ENCODE results near the gene BIRC5.

BIRC5 gene

GRCh38 chr17:78180508-78180907, 33.5 kb upstream of the BIRC5 start:
- in situ Hi-C loops (cut with HindIII; ENCODE audit: low pct_ligation_motif_present, low pct_unique_long_range_greater_than_20kb, low sequenced_read_pairs): no loop called here
- no peak for DNase-seq

DNA sequence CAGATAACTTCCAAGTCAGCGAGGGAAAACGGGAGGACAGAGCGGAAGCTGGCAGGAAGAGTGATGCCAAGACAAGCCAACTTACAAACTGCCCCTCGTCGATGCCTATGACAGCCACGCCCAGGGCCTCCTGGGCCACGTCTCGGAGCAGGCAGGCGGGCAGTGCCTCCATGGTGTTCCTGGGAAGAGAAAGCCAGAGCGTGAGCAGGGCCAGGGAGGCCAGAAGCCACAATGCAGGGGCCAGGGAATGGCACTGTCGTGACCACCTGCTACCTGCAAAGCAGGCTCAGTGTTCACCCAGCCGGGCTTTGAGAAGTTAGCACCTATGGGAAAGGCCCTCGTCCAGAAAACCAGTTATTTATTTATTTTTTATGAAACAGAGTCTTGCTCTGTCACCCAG, 31.5 kb upstream of the BIRC5 start:
- in situ Hi-C loops (cut with HindIII; ENCODE audit: low pct_ligation_motif_present, low pct_unique_long_range_greater_than_20kb, low sequenced_read_pairs): no loop called here

GRCh38 chr17:78183916-78184315, 30.1 kb upstream of the BIRC5 start:
- no peak for DNase-seq
- in situ Hi-C loops (cut with HindIII; ENCODE audit: low pct_ligation_motif_present, low pct_unique_long_range_greater_than_20kb, low sequenced_read_pairs): no loop called here

More for the DNA sequence above, 31.5 kb upstream of the BIRC5 start:
- no peak for DNase-seq

- in situ Hi-C loops (cut with HindIII; ENCODE audit: low pct_ligation_motif_present, low pct_unique_long_range_greater_than_20kb, low sequenced_read_pairs): no loop called here
- DNase-seq: no peak
Observed at GRCh38 chr17:78184351-78184750, 29.7 kb upstream of the BIRC5 start.

- in situ Hi-C loops (cut with HindIII; ENCODE audit: low pct_ligation_motif_present, low pct_unique_long_range_greater_than_20kb, low sequenced_read_pairs): no loop called here
- DNase-seq: peak; percentile 57
Observed at GRCh38 chr17:78184868-78185267, 29.2 kb upstream of the BIRC5 start.

GRCh38 chr17:78185981-78186691, 27.9 kb upstream of the BIRC5 start:
- peak; percentile 61 for DNase-seq
- in situ Hi-C loops (cut with HindIII; ENCODE audit: low pct_ligation_motif_present, low pct_unique_long_range_greater_than_20kb, low sequenced_read_pairs): no loop called here

DNA sequence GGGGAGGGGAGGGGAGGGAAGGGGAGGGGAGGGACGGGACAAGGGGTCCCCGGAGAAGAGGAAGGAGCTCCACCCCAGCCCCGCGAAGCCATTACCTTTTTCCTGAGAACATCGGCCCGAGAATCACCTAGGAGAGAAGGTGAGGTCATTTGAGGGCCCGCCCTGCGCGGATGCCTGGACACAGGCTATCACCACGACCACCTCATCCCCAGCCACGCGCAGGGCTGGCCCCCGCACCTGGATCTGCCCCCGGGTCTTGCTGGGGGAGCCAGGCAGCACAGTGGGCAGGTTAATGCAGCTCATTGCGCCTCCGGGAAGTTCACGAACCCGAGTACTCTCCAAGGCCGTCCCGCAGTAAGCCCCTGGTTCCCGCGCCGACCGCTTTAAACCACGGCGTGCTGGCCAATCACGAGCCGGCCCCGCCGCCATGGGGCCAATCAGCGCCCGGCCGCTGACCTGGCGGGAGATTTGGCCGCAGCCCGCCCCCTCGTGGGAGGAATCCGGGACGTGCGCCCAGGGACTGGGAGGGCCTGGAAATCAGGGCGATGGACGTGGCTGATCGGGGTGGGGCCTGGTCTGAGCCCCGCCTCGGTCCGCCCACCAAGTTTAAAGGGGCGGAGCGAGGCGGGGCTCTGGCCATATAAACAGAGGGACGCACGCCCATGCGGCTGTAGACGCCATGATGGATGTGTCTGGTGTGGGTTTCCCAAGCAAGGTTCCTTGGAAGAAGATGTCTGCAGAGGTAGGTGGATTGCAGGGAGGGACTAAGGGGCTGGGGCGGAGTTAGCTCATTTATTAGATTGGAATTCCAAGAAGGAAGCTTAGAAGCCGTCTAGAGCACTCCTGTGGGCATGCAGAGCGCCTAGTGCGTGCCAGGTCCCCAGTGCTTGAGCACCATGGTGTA, 27.1 kb upstream of the BIRC5 start, which contains the start of the genes AFMID and TK1:
Gene AFMID, plus strand, starts transcription at position 671 of the 904 bp plus-strand sequence. Its CDS starts 9 bp downstream, at position 680.
Gene TK1, minus strand, starts transcription at position 361 of the 904 bp plus-strand sequence. Its CDS starts 58 bp downstream, at position 303.
- in situ Hi-C loops (cut with HindIII; ENCODE audit: low pct_ligation_motif_present, low pct_unique_long_range_greater_than_20kb, low sequenced_read_pairs): no loop called here

GRCh38 chr17:78196716-78197115, 17.3 kb upstream of the BIRC5 start:
- DNase-seq: no peak
- in situ Hi-C loops (cut with HindIII; ENCODE audit: low pct_ligation_motif_present, low pct_unique_long_range_greater_than_20kb, low sequenced_read_pairs): no loop called here

More for the DNA sequence above, 27.1 kb upstream of the BIRC5 start, which contains the start of the genes AFMID and TK1:
- peak; percentile 97 for DNase-seq

GRCh38 chr17:78197147-78197832, 16.8 kb upstream of the BIRC5 start:
- DNase-seq: no peak
- in situ Hi-C loops (cut with HindIII; ENCODE audit: low pct_ligation_motif_present, low pct_unique_long_range_greater_than_20kb, low sequenced_read_pairs): no loop called here

DNA sequence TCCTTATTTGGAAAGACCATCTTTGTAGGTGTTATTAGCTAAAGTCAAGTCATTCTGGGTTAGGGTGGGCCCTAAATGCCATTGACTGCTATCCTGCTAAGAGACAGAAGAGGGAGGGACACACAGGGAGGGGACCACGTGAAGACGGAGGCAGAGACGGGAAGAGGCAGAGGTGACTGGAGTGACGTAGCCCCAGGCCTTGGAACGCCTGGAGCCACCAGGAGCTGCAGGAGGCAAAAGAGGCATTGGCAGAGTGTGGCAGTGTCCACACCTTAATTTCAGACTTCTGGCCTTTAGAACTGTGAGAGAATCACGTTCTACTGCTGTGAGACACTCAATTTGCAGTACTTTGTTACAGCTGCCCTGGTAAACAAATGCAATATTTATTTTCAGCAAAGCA, 13.6 kb upstream of the BIRC5 start:
- in situ Hi-C loops (cut with HindIII; ENCODE audit: low pct_ligation_motif_present, low pct_unique_long_range_greater_than_20kb, low sequenced_read_pairs): no loop called here
- DNase-seq: no peak

DNA sequence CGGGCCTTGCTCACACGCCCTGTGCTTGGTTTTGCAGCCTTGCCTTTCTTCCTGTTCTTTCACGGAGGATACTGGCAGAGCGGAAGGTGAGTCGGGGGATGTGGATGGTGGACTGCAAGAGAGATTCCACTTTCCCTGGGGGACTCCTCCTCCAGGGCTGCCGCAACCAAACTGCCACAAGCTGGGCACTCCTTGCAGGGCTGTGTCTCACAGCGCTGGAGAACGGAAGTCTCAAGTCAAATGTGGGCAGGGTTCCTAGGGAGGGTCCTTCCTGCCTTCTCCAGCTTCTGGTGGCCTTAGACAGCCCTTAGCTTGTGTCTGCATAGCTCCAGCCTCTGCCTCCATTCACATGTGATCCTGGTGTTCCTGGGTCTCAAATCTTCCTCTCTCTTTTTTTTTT, 11.4 kb upstream of the BIRC5 start:
- DNase-seq: no peak
- in situ Hi-C loops (cut with HindIII; ENCODE audit: low pct_ligation_motif_present, low pct_unique_long_range_greater_than_20kb, low sequenced_read_pairs): no loop called here

DNA sequence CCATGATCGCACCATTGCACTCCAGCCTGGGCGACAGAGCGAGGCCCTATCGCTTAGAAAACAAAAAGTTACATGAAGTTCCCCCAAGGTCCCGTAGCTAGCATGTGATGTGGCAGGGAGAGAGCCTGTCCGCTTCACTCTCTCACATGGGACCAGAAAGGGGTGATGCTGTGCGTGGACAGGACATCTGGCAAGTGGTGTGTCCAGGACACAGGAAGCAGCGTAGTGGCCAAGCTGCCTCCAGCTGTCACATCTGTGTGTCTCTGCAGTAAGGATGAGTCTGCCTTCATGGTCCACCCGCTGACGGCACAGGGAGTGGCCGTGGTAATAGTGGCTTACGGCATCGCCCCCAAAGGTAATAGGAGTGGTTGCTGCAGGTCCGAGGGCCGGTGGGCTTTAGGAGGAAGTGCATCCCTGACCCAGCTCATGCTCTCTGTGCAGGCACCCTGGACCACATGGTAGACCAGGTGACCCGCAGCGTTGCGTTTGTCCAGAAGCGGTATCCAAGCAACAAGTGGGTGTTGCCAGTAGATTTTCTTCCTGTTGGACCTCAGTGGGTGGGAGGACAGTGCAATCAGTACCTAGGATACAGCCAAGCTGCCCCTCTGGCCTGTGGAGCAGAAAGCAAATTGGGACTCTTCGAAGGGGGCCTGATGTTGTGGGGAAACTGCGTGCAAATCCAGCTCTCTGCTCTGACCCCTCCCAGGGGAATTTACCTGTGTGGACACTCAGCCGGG, 9.5 kb upstream of the BIRC5 start:
- in situ Hi-C loops (cut with HindIII; ENCODE audit: low pct_ligation_motif_present, low pct_unique_long_range_greater_than_20kb, low sequenced_read_pairs): no loop called here
- no peak for DNase-seq

DNA sequence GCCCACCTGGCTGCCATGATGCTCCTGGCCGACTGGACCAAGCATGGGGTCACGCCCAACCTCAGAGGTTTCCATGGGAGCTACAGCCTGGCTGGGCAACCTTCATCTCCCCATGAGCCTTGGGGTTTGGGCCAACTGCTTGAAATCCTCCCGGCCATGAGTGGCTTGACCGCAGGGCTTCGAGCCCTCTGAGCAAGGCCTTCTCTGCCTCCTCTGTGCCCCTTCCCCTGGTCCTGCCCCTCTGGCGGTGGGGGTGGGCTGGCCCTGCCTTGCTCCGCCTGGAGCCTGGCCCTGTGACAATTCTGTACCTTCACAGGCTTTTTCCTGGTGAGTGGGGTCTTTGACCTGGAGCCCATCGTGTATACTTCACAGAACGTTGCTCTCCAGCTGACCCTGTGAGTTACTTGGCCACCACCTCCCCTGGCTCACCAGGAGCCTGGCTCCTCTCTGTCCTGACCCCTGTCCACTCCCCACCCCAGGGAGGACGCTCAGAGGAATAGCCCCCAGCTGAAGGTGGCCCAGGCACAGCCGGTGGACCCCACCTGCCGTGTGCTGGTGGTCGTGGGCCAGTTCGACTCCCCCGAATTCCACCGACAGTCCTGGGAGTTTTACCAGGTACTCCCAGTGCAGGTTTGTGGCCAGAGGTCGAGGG, 8.8 kb upstream of the BIRC5 start:
- in situ Hi-C loops (cut with HindIII; ENCODE audit: low pct_ligation_motif_present, low pct_unique_long_range_greater_than_20kb, low sequenced_read_pairs): no loop called here
- no peak for DNase-seq

- DNase-seq: no peak
- in situ Hi-C loops (cut with HindIII; ENCODE audit: low pct_ligation_motif_present, low pct_unique_long_range_greater_than_20kb, low sequenced_read_pairs): no loop called here
Observed at GRCh38 chr17:78206298-78206697, 7.8 kb upstream of the BIRC5 start.

DNA sequence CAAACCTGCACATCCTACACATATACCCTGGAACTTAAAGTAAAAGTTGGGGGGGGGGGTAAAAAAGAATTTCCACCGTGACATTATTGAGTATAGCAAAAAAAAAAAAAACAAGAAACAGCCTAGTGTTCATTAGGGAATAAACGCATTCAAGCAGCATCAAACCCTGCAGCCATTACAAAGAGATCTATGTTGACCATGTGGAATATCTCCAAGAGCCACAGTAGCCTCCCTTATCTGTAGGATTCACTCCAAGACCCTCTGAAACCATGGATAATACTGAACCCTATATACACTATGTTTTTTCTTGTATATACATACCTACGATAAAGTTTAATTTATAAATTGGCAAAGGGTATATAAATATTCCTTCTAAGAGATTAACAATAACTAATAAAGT, 5.6 kb upstream of the BIRC5 start:
- in situ Hi-C loops (cut with HindIII; ENCODE audit: low pct_ligation_motif_present, low pct_unique_long_range_greater_than_20kb, low sequenced_read_pairs): no loop called here
- no peak for DNase-seq

- no peak for DNase-seq
- in situ Hi-C loops (cut with HindIII; ENCODE audit: low pct_ligation_motif_present, low pct_unique_long_range_greater_than_20kb, low sequenced_read_pairs): no loop called here
Observed at GRCh38 chr17:78210111-78210510, 3.9 kb upstream of the BIRC5 start.

DNA sequence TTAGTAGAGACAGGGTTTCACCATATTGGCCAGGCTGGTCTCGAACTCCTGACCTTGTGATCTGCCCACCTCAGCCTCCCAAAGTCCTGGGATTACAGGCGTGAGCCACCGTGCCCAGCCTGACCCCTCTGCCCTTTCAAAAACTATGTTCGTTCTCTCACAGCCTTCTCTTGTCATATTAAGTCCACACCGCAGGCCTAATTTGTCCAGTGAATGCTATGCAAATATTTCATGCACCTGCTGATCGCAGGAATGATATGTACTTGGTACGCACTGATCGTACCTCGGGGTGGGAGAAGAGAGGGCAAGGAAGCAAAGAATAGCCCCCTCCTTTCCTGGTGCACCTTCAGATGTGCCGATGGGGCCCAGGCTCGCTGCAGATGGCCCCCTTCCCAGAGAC, 3.0 kb upstream of the BIRC5 start:
- in situ Hi-C loops (cut with HindIII; ENCODE audit: low pct_ligation_motif_present, low pct_unique_long_range_greater_than_20kb, low sequenced_read_pairs): no loop called here
- no peak for DNase-seq

DNA sequence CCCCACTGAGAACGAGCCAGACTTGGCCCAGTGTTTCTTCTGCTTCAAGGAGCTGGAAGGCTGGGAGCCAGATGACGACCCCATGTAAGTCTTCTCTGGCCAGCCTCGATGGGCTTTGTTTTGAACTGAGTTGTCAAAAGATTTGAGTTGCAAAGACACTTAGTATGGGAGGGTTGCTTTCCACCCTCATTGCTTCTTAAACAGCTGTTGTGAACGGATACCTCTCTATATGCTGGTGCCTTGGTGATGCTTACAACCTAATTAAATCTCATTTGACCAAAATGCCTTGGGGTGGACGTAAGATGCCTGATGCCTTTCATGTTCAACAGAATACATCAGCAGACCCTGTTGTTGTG, 631 bp downstream of the BIRC5 start:
- no peak for DNase-seq
- in situ Hi-C loops (cut with HindIII; ENCODE audit: low pct_ligation_motif_present, low pct_unique_long_range_greater_than_20kb, low sequenced_read_pairs): no loop called here

Measured in ACHN (cell line).